Common myeloid progenitor, CD34-positive (primary cell): ENCODE results near the gene ANGPT4.

Source experiments
- CTCF ChIA-PET: fragments of 350-600 bp; sonication (Branson Sonifier 250); formaldehyde crosslinking; loops from one replicate; lab custom pipeline; 2021; ENCODE audit warnings: antibody characterized with exemption; lab: Charles Lee
- POLR2A ChIA-PET: fragments of 350-600 bp; sonication (Branson Sonifier 250); formaldehyde crosslinking; loops from one replicate; lab custom pipeline; 2021; ENCODE audit warnings: antibody characterized with exemption; lab: Charles Lee
- DNase-seq, 3 donors: peaks; one replicate each; pipeline versions ENCODE4 v3.0.0 to v3.0.0-alpha.2; 2013
- H3K27ac ChIP-seq, 2 experiments: 1 replicate in 1 of 2; 2 replicates in 1 of 2; pipeline ENCODE4 v1.7.0; 2013; ENCODE audit warnings: inconsistent platforms in 2 of 2, low read length in 2 of 2, mild to moderate bottlenecking in 2 of 2, low read depth in 1 of 2, moderate library complexity in 1 of 2; ENCODE audit not compliant: severe bottlenecking in 2 of 2, insufficient read depth in 1 of 2, poor library complexity in 1 of 2
- H3K27me3 ChIP-seq, 5 experiments: replicated peaks in 2 of 5; 1 replicate in 3 of 5; 2 replicates in 2 of 5; pipeline versions ENCODE4 v1.6.1 to v1.7.0; 2013; ENCODE audit warnings: low read length in 4 of 5, mild to moderate bottlenecking in 2 of 5, moderate library complexity in 2 of 5, inconsistent platforms in 1 of 5; ENCODE audit not compliant: insufficient read depth in 5 of 5, control insufficient read depth in 4 of 5
- H3K36me3 ChIP-seq, 4 experiments: 1 replicate in 2 of 4; 2 replicates in 2 of 4; pipeline versions ENCODE4 v1.6.1 to v1.7.0; 2013; ENCODE audit warnings: low read length in 3 of 4, control low read depth in 1 of 4, mild to moderate bottlenecking in 1 of 4; ENCODE audit not compliant: control insufficient read depth in 4 of 4, insufficient read depth in 4 of 4
- H3K4me1 ChIP-seq, 4 experiments: 1 replicate in 3 of 4; 2 replicates in 1 of 4; pipeline versions ENCODE4 v1.6.1 to v1.7.1; 2013; ENCODE audit warnings: low read length in 3 of 4, mild to moderate bottlenecking in 3 of 4, control low read depth in 1 of 4, inconsistent platforms in 1 of 4, moderate library complexity in 1 of 4; ENCODE audit not compliant: control insufficient read depth in 4 of 4, insufficient read depth in 4 of 4; ENCODE audit errors: control extremely low read depth in 1 of 4
- H3K4me3 ChIP-seq, 7 experiments: 1 replicate in 4 of 7; 2 replicates in 3 of 7; pipeline versions ENCODE4 v1.5.1 to v1.7.0; 2013; ENCODE audit warnings: mild to moderate bottlenecking in 7 of 7, low read length in 6 of 7, moderate library complexity in 6 of 7, inconsistent platforms in 2 of 7, low read depth in 2 of 7, control low read depth in 1 of 7; ENCODE audit not compliant: insufficient read depth in 4 of 7, control insufficient read depth in 1 of 7; ENCODE audit errors: extremely low read depth in 1 of 7
- H3K9me3 ChIP-seq, 5 experiments: 1 replicate in 4 of 5; 2 replicates in 1 of 5; pipeline versions ENCODE4 v1.6.1 to v1.7.1; 2013; ENCODE audit warnings: low read length in 4 of 5, mild to moderate bottlenecking in 2 of 5, inconsistent platforms in 1 of 5, low read depth in 1 of 5, moderate library complexity in 1 of 5; ENCODE audit not compliant: control insufficient read depth in 4 of 5, insufficient read depth in 2 of 5; ENCODE audit errors: control extremely low read depth in 1 of 5
- WGBS: methylation state at CpG from one replicate; pipeline ENCODE4 v1.1.5; 2013; ENCODE audit not compliant: insufficient coverage; 5-methylcytosine and 5-hydroxymethylcytosine counted together

Gene ANGPT4

GRCh38 chr20:839015-839414 lies 77.1 kb downstream of the ANGPT4 start:
- POLR2A ChIA-PET = no interaction called here
- DNase-seq = no peak
- Histone ChIP-seq H3K4me1 (peaks cover 0 to 69% (median 56%) of the 10 kb centered on the region in 4 experiments), H3K27ac (no peak overlapping the region), H3K4me3 (no peak overlapping the region), H3K27me3 (peaks cover 0 to 21% (median 2%) of the 10 kb centered on the region in 5 experiments), H3K9me3 (no peaks in the 10 kb centered on the region), H3K36me3 (no peaks in the 10 kb centered on the region)
- WGBS = 100% methylated on average over 4 of the region's 5 CpGs
- CTCF ChIA-PET = interaction anchor here (0.6 to 2.5 kb wide), 5 partner anchors 15 to 1964 kb away, joined by 3 to 7 read pairs (median 3); no protein-coding TSS in a partner anchor

DNA sequence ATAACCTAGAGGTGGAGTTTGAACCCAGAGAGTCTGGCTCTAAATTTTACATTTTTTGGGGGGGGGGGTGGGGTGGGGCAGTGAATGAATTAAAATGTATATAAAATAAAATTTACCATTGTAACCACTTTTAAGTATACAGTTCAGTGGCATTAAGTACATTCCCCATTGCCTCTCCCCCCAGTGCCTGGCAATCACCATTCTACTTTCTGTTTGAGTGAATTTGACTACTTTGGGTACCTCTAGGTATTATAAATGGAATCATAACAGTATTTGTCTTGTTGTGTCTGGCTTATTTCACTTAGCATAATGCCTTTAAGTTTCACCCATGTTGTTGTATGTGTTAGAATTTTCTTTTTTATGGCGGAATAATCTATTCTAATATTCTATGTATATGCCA lies 79.9 kb downstream of the ANGPT4 start:
- ChIA-PET POLR2A (no interaction called here), CTCF (no interaction called here)
- no peak for DNase-seq
- Histone ChIP-seq H3K9me3 (no peaks in the 10 kb centered on the region), H3K4me1 (peaks cover 0 to 53% (median 41%) of the 10 kb centered on the region in 4 experiments), H3K4me3 (no peak overlapping the region), H3K27me3 (peaks cover 0 to 2% (median 0%) of the 10 kb centered on the region in 5 experiments), H3K36me3 (no peaks in the 10 kb centered on the region), H3K27ac (no peak overlapping the region)
- no CpG with 5 or more reads among the region's 1 CpG for WGBS

DNA sequence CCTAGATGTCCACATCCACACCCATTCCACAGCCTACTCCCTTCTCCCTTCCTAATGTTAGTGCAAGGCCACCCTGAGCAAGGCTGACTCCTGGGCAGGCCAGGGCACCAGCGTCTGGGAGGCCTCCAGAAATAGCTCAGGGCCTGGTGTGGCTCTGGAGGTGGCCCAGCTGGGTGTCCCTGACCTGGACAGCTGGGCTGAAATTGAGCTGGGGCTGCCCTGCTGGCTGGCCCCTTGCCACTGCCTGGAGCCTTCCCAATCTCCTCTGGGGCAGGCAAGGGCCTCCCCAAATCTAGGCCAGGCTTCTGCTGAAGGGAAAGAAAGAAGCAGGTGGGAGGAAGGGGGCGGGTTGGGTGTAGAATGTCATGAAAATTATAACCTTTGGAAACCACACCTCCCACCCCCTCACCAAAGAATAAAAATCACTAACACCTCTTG lies 80.5 kb downstream of the ANGPT4 start:
- DNase-seq = no peak
- Histone ChIP-seq H3K27ac (no peak overlapping the region), H3K27me3 (no peaks in the 10 kb centered on the region), H3K36me3 (no peaks in the 10 kb centered on the region), H3K4me3 (peak overlapping the region in 1 of 7 experiments; percentile 51), H3K9me3 (no peaks in the 10 kb centered on the region), H3K4me1 (peaks cover 0 to 48% (median 36%) of the 10 kb centered on the region in 4 experiments)
- 67% methylated on average over 1 of the region's 2 CpGs for WGBS
- CTCF ChIA-PET = no interaction called here
- POLR2A ChIA-PET = no interaction called here

- no peaks in the 10 kb centered on the region for H3K36me3 ChIP-seq
- H3K27ac ChIP-seq = peak overlapping the region; percentile 72 to 90
- DNase-seq = no peak
- no peaks in the 10 kb centered on the region for H3K27me3 ChIP-seq
- H3K4me3 ChIP-seq = peak overlapping the region; percentile 54 to 90 (median 82)
- POLR2A ChIA-PET = interaction anchor here (1.2 to 2.2 kb wide), 2 partner anchors 9 to 11 kb away, joined by 4 to 9 read pairs; no protein-coding TSS in a partner anchor
- WGBS = 4% methylated on average over 15 of the region's 18 CpGs
- CTCF ChIA-PET = interaction anchor here (1.2 to 3.9 kb wide), 4 partner anchors 9 to 16 kb away, joined by 4 to 22 read pairs (median 10); no protein-coding TSS in a partner anchor
- peaks cover 0 to 54% (median 36%) of the 10 kb centered on the region in 4 experiments for H3K4me1 ChIP-seq
- no peaks in the 10 kb centered on the region for H3K9me3 ChIP-seq
Measured at GRCh38 chr20:834151-834746, 81.9 kb downstream of the ANGPT4 start.

GRCh38 chr20:833450-834150 lies 82.5 kb downstream of the ANGPT4 start, which contains the start of gene FAM110A:
FAM110A (plus strand) TSS chr20:833715; CDS start chr20:844805, 11,090 bp downstream.
- Histone ChIP-seq H3K4me1 (peaks cover 0 to 60% (median 38%) of the 10 kb centered on the region in 4 experiments), H3K27me3 (no peaks in the 10 kb centered on the region), H3K9me3 (no peaks in the 10 kb centered on the region), H3K36me3 (no peaks in the 10 kb centered on the region), H3K27ac (peak within 1 kb of the TSS; percentile 72 to 90), H3K4me3 (peak within 1 kb of the TSS; percentile 54 to 90 (median 82))
- 0% methylated on average over 44 of the region's 64 CpGs for WGBS
- CTCF ChIA-PET = interaction anchor here (0.8 to 3.9 kb wide), 9 partner anchors 10 to 124 kb away, joined by 3 to 22 read pairs (median 4); no protein-coding TSS in a partner anchor
- peak; percentile 95 to 98 (median 98) for DNase-seq
- POLR2A ChIA-PET = interaction anchor here (1.2 to 2.2 kb wide), 2 partner anchors 10 to 11 kb away, joined by 4 to 9 read pairs; no protein-coding TSS in a partner anchor

GRCh38 chr20:833121-833449 lies 83.0 kb downstream of the ANGPT4 start:
- Histone ChIP-seq H3K9me3 (no peaks in the 10 kb centered on the region), H3K4me1 (peaks cover 0 to 60% (median 38%) of the 10 kb centered on the region in 4 experiments), H3K36me3 (no peaks in the 10 kb centered on the region), H3K4me3 (peak overlapping the region; percentile 23 to 90 (median 82)), H3K27me3 (no peaks in the 10 kb centered on the region), H3K27ac (peak overlapping the region; percentile 46 to 90)
- POLR2A ChIA-PET = interaction anchor here (1.2 to 2.2 kb wide), 2 partner anchors 10 to 12 kb away, joined by 4 to 9 read pairs; no protein-coding TSS in a partner anchor
- WGBS = 0% methylated on average over 2 of the region's 4 CpGs
- DNase-seq = peak in 1 of 3 donors; percentile 58
- CTCF ChIA-PET = interaction anchor here (0.8 to 3.9 kb wide), 11 partner anchors 10 to 275 kb away, joined by 3 to 22 read pairs (median 4); no protein-coding TSS in a partner anchor
